ENCODE results near the gene ZNF710.

DNA sequence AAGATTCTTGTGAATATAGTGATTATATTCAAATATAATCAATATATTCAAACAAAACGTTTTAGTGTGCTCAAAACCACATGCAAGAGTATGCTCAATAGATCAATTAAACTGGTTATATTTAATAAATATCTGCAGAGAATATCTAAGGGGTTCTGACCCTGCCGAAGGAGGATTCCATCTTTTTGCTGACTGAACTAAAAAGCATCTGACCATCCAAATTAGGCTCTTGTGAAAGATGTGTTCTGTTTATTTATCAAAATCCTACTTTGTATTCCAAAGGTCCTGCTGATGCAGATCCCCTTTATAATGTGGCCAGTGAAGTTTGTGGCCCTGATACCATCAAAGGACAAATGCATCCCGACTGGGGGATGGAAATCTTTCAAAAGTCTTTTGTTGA lies 46.6 kb upstream of the ZNF710 start:
- TF ChIP-seq EZH2 (IDR thresholded peaks at IDR 0.05; ENCODE audit: low read depth, low read length, severe bottlenecking) = no peak
- no peak for TF ChIP-seq CHD2 (IDR thresholded peaks at IDR 0.05; ENCODE audit: low read length)
- TF ChIP-seq, protein P1, sequence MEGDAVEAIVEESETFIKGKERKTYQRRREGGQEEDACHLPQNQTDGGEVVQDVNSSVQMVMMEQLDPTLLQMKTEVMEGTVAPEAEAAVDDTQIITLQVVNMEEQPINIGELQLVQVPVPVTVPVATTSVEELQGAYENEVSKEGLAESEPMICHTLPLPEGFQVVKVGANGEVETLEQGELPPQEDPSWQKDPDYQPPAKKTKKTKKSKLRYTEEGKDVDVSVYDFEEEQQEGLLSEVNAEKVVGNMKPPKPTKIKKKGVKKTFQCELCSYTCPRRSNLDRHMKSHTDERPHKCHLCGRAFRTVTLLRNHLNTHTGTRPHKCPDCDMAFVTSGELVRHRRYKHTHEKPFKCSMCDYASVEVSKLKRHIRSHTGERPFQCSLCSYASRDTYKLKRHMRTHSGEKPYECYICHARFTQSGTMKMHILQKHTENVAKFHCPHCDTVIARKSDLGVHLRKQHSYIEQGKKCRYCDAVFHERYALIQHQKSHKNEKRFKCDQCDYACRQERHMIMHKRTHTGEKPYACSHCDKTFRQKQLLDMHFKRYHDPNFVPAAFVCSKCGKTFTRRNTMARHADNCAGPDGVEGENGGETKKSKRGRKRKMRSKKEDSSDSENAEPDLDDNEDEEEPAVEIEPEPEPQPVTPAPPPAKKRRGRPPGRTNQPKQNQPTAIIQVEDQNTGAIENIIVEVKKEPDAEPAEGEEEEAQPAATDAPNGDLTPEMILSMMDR (IDR thresholded peaks at IDR 0.05; ENCODE audit: control extremely low read depth in 1 of 3, insufficient read depth in 1 of 3, low read depth in 1 of 3, low read length in 3 of 3) = no peak
- TF ChIP-seq ASH2L (IDR thresholded peaks at IDR 0.05; ENCODE audit: low read length) = no peak
- TF ChIP-seq JUND (IDR thresholded peaks at IDR 0.05; ENCODE audit: low read length) = no peak
- no peak for TF ChIP-seq SUZ12 (IDR thresholded peaks at IDR 0.05; ENCODE audit: low read length)
- TF ChIP-seq TBP (IDR thresholded peaks at IDR 0.05; ENCODE audit: low read depth, low read length) = no peak

Measured in H1 (cell line).